HepG2 (cell line): ENCODE measurements around the gene CARHSP1. TPM values are rescaled to one million over a fixed set of nuclear protein-coding genes. Genes with fewer than 3 reads are reported as not detected.

Source experiments
- CEBPB ChIP-seq: IDR thresholded peaks from 2 replicates; pipeline ENCODE4 v1.6.1; 2011; ENCODE audit warnings: low read depth, low read length, improper control_type of control experiment, borderline replicate concordance
- HDAC6 ChIP-seq: fragments of 200-600 bp; sonication (generic); IDR thresholded peaks from 2 replicates; pipeline ENCODE4 v1.7.0; 2017; ENCODE audit warnings: mild to moderate bottlenecking, antibody characterized with exemption, low read length, low read depth
- HOXA5 ChIP-seq: sonication (generic); formaldehyde crosslinking; IDR thresholded peaks from 2 replicates; pipeline ENCODE4 v1.4.0; 2020; ENCODE audit warnings: missing genetic modification reagents
- MED8 ChIP-seq: sonication (generic); formaldehyde crosslinking; IDR thresholded peaks from 2 replicates; pipeline ENCODE4 v1.8.1; 2023; ENCODE audit warnings: mild to moderate bottlenecking, missing genetic modification reagents; ENCODE audit not compliant: insufficient replicate concordance
- MIER3 ChIP-seq: IDR thresholded peaks from 2 replicates; pipeline ENCODE4 v1.6.1; 2016; ENCODE audit warnings: missing compliant biosample characterization, borderline replicate concordance
- NCOA2 ChIP-seq: sonication (generic); formaldehyde crosslinking; IDR thresholded peaks from 2 replicates; pipeline ENCODE4 v1.8.0; 2022; ENCODE audit warnings: inconsistent platforms
- PCBP1 ChIP-seq: fragments of 200-400 bp; formaldehyde crosslinking; IDR thresholded peaks from 2 replicates; pipeline ENCODE4 v1.6.1; 2017; ENCODE audit warnings: mild to moderate bottlenecking, low read depth, low read length, borderline replicate concordance
- PITX1 ChIP-seq: sonication (generic); formaldehyde crosslinking; IDR thresholded peaks from 2 replicates; pipeline ENCODE4 v1.5.1; 2020; ENCODE audit warnings: mild to moderate bottlenecking, missing genetic modification reagents
- RELA ChIP-seq: sonication (generic); formaldehyde crosslinking; IDR thresholded peaks from 2 replicates; pipeline ENCODE4 v1.4.0; 2020; ENCODE audit warnings: missing genetic modification reagents
- SATB2 ChIP-seq: sonication (generic); formaldehyde crosslinking; IDR thresholded peaks from 2 replicates; pipeline ENCODE4 v1.5.0; 2020; ENCODE audit warnings: missing genetic modification reagents
- SRY ChIP-seq: sonication (generic); formaldehyde crosslinking; IDR thresholded peaks from 2 replicates; pipeline ENCODE4 v1.8.0; 2022; ENCODE audit warnings: mild to moderate bottlenecking, missing genetic modification reagents
- ZC3H13 ChIP-seq: sonication (generic); formaldehyde crosslinking; IDR thresholded peaks from 2 replicates; pipeline ENCODE4 v1.8.1; 2023; ENCODE audit warnings: mild to moderate bottlenecking, missing genetic modification reagents, moderate library complexity
- ZNF510 ChIP-seq: sonication (generic); formaldehyde crosslinking; IDR thresholded peaks from 2 replicates; pipeline ENCODE4 v1.4.0; 2020; ENCODE audit warnings: low read depth, mild to moderate bottlenecking, missing genetic modification reagents
- ZNF773 ChIP-seq: sonication (generic); formaldehyde crosslinking; IDR thresholded peaks from 2 replicates; pipeline ENCODE4 v1.4.0; 2020; ENCODE audit warnings: missing genetic modification reagents, borderline replicate concordance
- polyA plus RNA-seq, 8 experiments: library from polyadenylated mRNA; depleted of rRNA in 3 of 8; stranded (reverse) in 7 of 8; unstranded in 1 of 8; fragments of >200 nt; fragmentation: Illumina TruSeq in 4 of 8; extraction: Trizol in 4 of 8; gene quantifications; 2 replicates each; pipeline versions ENCODE4 v1.2.1 to v1.2.3, GENCODE V29; 2011 to 2016; ENCODE audit warnings: low read depth in 4 of 8, missing spikeins in 1 of 8, mixed read lengths in 1 of 8; ENCODE audit not compliant: insufficient read depth in 1 of 8
- total RNA-seq, 5 experiments: library from RNA; depleted of rRNA; stranded (reverse); fragments of >200 nt; fragmentation: Illumina TruSeq; extraction: Trizol; gene quantifications; 2 replicates each; pipeline ENCODE4 v1.2.3, GENCODE V29; 2016; ENCODE audit warnings: low read depth in 1 of 5
- TF ChIP-seq, protein P1 (sequence below): sonication (generic); formaldehyde crosslinking; IDR thresholded peaks from 2 replicates; pipeline ENCODE4 v1.8.1; 2022; ENCODE audit warnings: mild to moderate bottlenecking, missing genetic modification reagents
- TF ChIP-seq, protein P2 (sequence below): IDR thresholded peaks from 2 replicates; pipeline ENCODE4 v1.6.1; 2016; ENCODE audit warnings: low read depth, missing genetic modification reagents, missing compliant biosample characterization
- TF ChIP-seq, protein P3 (sequence below): sonication (generic); formaldehyde crosslinking; IDR thresholded peaks from 2 replicates; pipeline ENCODE4 v1.4.0; 2020; ENCODE audit warnings: missing genetic modification reagents

Gene CARHSP1
- total and polyA plus RNA-seq, 2 of the 13 experiments (the other 11 are each of a cell fraction or from before 2014, with no cell fraction given), result 173 to 345 TPM

DNA sequence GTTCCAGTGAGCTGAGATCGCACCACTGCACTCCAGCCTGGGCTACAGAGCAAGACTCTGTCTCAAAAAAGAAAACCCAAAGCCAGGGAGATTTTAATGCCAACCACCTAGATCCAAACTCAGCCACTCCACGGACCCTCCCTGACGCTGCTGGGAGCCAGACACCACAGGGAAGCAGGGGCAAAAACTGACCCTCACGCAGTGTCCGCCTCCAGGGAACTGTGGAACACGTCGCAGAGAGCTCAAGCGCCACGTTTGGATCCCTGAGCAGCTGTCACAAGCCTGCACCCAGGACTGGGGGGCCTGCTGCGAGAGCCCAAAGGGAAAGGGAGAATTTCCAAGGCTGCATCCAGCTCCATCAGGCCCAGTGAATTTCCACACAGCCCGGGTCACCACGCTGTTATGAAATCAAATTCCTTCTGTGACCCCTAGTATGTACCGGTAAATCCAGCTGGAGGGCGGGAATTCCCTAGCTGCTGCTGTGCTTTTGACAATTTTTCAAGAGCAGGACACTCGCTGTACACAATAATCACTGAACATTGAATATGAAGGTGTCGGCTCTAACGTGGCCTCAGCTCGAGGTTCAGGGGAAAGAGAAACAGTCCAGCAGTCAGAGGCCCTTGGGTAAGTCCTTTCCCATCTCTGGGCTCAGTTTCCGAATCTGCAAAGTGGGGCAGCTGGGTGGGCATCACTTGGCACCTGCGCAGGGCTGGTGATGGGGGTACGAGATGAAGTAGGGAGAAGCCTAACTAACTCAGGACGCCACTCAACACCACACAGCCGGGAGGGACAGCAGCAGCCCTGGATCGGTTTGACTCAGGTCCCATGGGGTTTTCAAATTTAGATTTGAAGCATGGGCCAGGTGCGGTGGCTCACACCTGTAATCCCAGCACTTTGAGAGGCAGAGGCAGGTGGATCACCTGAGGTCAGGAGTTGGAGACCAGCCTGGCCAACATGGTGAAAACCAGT, 8.6 kb downstream of the CARHSP1 start (continued):
- TF ChIP-seq ZC3H13 (CRISPR knock-in tag) (peak; percentile 80), HOXA5 (CRISPR knock-in tag) (peak; percentile 84), SATB2 (CRISPR knock-in tag) (no peak), CEBPB (peak; percentile 96), ZNF510 (no peak; the same call in 1 of the 2 replicates), MIER3 (peak; percentile 90; the same call in 1 of the 2 replicates), HDAC6 (no peak), PCBP1 (no peak), RELA (peak; percentile 95), SRY (CRISPR knock-in tag) (no peak), ZNF773 (CRISPR knock-in tag) (peak; percentile 55; the same call in 1 of the 2 replicates), MED8 (CRISPR knock-in tag) (peak; percentile 26), NCOA2 (peak; percentile 96), PITX1 (CRISPR knock-in tag) (peak; percentile 92)
- TF ChIP-seq, protein P1, sequence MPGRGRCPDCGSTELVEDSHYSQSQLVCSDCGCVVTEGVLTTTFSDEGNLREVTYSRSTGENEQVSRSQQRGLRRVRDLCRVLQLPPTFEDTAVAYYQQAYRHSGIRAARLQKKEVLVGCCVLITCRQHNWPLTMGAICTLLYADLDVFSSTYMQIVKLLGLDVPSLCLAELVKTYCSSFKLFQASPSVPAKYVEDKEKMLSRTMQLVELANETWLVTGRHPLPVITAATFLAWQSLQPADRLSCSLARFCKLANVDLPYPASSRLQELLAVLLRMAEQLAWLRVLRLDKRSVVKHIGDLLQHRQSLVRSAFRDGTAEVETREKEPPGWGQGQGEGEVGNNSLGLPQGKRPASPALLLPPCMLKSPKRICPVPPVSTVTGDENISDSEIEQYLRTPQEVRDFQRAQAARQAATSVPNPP (CRISPR knock-in tag), result peak; percentile 73
- TF ChIP-seq, protein P2, sequence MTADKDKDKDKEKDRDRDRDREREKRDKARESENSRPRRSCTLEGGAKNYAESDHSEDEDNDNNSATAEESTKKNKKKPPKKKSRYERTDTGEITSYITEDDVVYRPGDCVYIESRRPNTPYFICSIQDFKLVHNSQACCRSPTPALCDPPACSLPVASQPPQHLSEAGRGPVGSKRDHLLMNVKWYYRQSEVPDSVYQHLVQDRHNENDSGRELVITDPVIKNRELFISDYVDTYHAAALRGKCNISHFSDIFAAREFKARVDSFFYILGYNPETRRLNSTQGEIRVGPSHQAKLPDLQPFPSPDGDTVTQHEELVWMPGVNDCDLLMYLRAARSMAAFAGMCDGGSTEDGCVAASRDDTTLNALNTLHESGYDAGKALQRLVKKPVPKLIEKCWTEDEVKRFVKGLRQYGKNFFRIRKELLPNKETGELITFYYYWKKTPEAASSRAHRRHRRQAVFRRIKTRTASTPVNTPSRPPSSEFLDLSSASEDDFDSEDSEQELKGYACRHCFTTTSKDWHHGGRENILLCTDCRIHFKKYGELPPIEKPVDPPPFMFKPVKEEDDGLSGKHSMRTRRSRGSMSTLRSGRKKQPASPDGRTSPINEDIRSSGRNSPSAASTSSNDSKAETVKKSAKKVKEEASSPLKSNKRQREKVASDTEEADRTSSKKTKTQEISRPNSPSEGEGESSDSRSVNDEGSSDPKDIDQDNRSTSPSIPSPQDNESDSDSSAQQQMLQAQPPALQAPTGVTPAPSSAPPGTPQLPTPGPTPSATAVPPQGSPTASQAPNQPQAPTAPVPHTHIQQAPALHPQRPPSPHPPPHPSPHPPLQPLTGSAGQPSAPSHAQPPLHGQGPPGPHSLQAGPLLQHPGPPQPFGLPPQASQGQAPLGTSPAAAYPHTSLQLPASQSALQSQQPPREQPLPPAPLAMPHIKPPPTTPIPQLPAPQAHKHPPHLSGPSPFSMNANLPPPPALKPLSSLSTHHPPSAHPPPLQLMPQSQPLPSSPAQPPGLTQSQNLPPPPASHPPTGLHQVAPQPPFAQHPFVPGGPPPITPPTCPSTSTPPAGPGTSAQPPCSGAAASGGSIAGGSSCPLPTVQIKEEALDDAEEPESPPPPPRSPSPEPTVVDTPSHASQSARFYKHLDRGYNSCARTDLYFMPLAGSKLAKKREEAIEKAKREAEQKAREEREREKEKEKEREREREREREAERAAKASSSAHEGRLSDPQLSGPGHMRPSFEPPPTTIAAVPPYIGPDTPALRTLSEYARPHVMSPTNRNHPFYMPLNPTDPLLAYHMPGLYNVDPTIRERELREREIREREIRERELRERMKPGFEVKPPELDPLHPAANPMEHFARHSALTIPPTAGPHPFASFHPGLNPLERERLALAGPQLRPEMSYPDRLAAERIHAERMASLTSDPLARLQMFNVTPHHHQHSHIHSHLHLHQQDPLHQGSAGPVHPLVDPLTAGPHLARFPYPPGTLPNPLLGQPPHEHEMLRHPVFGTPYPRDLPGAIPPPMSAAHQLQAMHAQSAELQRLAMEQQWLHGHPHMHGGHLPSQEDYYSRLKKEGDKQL, result peak; percentile 58; the same call in 1 of the 2 replicates
- TF ChIP-seq, protein P3, sequence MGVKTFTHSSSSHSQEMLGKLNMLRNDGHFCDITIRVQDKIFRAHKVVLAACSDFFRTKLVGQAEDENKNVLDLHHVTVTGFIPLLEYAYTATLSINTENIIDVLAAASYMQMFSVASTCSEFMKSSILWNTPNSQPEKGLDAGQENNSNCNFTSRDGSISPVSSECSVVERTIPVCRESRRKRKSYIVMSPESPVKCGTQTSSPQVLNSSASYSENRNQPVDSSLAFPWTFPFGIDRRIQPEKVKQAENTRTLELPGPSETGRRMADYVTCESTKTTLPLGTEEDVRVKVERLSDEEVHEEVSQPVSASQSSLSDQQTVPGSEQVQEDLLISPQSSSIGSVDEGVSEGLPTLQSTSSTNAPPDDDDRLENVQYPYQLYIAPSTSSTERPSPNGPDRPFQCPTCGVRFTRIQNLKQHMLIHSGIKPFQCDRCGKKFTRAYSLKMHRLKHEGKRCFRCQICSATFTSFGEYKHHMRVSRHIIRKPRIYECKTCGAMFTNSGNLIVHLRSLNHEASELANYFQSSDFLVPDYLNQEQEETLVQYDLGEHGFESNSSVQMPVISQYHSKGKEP (CRISPR knock-in tag), result peak; percentile 89; the same call in 1 of the 2 replicates
